Dendritic cell treated with granulocyte-macrophage colony-stimulating factor and Interleukin-4, amounts not matched to agents 40 ng/mL and 50 ng/mL, for 4 days (primary cell): Measurements from ENCODE around the gene DPM2.

ENCODE experiments used
- H3K27ac Mint-ChIP-seq: one replicate; pipeline ENCODE4 v1.8.0; 2022; ENCODE audit warnings: mild to moderate bottlenecking, mixed read lengths
- H3K27me3 Mint-ChIP-seq: one replicate; pipeline ENCODE4 v1.8.0; 2022; ENCODE audit warnings: mild to moderate bottlenecking, mixed read lengths
- H3K36me3 Mint-ChIP-seq: one replicate; pipeline ENCODE4 v1.8.0; 2022; ENCODE audit warnings: low read depth, mixed read lengths
- H3K4me1 Mint-ChIP-seq: one replicate; pipeline ENCODE4 v1.8.0; 2022; ENCODE audit warnings: low read depth, mixed read lengths
- H3K4me3 Mint-ChIP-seq: one replicate; pipeline ENCODE4 v1.8.0; 2022; ENCODE audit warnings: mild to moderate bottlenecking, moderate library complexity, mixed read lengths
- H3K9me3 Mint-ChIP-seq: one replicate; pipeline ENCODE4 v1.8.0; 2022; ENCODE audit warnings: mixed read lengths
- intact Hi-C: fragments of 100-400 bp; cut with micrococcal nuclease; formaldehyde crosslinking; loops from one replicate; pipeline ENCODE4 v1.15.0; 2022

Gene DPM2

DNA sequence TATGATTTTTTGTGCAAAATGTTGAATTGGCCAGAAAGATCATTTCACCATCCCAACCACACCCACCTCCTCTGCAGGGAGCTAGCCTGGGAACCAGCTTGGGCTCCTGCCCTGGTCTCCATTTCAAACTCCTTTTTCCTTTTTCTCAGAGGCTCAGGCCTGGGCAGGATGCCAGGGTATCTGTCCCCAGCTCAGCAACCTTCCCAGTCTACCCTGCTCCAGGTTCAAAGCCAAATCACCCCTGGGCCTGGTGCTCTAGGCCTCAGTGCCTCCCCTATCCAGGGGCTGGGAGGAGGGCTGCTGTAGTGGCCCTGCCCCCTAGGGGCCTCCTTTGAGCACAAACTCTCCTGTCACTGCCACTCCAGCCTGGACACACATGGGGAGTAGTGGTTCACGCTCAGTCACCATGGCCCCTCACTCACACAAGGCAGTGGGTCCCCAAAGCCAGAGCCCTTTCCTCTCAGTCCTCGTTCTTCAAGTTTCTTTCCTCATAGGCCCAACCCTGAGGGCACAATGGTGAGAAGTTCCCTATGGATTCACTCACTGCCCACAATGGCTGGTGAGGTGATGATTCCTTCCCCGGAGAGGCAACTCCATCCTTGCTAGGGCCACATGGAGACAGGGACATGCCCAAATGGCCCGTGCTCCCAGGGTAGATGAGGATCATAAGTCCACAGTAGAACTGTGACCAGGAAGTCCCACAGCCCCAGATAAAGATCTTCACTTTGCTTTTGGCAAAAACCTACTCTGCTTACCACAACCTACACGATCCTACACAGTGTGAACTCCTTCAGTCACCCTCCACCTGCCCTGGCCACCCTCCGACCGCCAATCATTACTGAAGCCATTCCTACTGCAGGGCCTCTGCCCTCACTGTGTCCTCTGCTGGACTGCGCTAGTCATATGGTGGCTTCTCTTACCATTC lies 19.2 kb downstream of the DPM2 start:
- peak overlapping the region; percentile 86 for H3K27ac Mint-ChIP-seq

DNA sequence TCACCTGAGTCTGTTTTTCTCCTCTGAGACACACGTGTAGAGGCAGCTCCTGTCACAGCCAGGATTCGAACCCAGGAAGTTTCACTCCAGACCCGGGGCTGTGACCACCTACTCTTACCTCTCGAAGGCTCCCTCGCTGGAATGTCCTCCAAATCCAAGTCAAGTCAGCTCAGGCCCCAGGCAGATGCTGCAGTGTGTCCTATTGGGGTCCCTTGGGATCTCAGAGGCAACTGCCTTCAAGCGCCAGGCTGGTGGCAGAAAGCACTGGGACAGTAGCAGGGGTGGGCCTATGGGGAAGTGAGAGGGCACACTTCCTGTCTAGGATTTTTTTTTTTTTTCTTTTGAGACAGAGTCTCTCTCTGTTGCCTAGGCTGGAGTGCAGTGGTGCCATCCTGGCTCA lies 20.1 kb downstream of the DPM2 start:
- no peaks in the 10 kb centered on the region for H3K9me3 Mint-ChIP-seq
- peaks cover 11% of the 10 kb centered on the region for H3K27me3 Mint-ChIP-seq
- H3K27ac Mint-ChIP-seq = peak overlapping the region; percentile 86
- peaks cover 79% of the 10 kb centered on the region for H3K4me1 Mint-ChIP-seq
- intact Hi-C loops = loop anchor here (2.0 to 10.0 kb wide), 4 partner anchors 35 to 343 kb away; partner anchors contain the start of genes CDK9 and TOR2A
- peaks cover 26% of the 10 kb centered on the region for H3K36me3 Mint-ChIP-seq
- peak overlapping the region; percentile 48 for H3K4me3 Mint-ChIP-seq

More for the DNA sequence above, 19.2 kb downstream of the DPM2 start:
- no peaks in the 10 kb centered on the region for H3K9me3 Mint-ChIP-seq
- peaks cover 18% of the 10 kb centered on the region for H3K36me3 Mint-ChIP-seq
- peaks cover 19% of the 10 kb centered on the region for H3K27me3 Mint-ChIP-seq
- H3K4me1 Mint-ChIP-seq = peaks cover 73% of the 10 kb centered on the region
- intact Hi-C loops = loop anchor here (5.0 to 10.0 kb wide), 3 partner anchors 36 to 344 kb away; partner anchors contain the start of gene CDK9
- H3K4me3 Mint-ChIP-seq = no peak overlapping the region

DNA sequence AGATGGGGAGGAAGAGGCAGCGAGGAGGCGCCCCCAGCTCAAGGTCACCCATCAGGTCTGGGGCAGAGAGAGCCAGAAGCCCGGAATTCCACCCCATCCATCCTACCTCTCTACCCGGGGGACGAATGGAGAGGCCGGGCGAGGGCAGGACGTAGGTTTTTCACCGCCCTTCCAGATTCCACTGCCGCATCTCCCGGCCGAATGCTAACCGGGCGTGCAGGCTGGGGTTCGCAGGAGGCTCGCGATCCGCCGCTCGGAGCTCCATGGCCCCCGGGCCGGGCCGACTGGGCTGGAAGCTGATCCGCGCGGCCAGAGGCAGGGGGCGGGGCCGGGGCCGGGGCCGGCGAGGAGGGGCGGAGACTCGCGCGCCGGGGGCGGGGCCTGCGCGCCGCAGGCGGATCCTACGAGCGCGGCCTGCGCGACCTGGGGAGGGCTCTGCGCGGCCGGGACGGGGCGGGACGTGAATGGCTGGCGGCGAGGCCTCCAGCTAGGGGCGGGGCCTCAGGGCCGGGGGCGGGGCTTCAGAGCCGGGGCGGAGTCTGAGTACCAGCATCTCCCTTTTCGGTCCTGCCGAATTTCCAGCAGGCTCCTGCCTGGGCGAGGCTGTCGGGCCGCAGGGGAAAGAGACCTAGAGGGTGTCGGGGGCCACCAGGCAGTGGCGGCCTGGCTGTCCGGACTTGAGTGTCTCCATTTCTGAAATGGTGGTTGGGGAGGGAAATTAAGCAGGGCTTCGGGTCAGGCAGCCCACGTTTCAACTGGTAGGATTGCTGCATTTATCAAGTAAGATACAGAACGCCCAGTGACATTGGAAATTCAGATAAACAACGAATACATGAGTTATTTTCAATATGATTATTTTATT lies 20.7 kb downstream of the DPM2 start, which contains the start of gene ST6GALNAC4:
Gene ST6GALNAC4, minus strand, starts transcription at position 322 of the 862 bp plus-strand sequence. CDS start 622 bp downstream, outside the sequence.
- peaks cover 77% of the 10 kb centered on the region for H3K4me1 Mint-ChIP-seq
- intact Hi-C loops = loop anchor here (2.0 to 10.0 kb wide), 4 partner anchors 35 to 342 kb away; partner anchors contain the start of genes CDK9 and TOR2A
- peaks cover 6% of the 10 kb centered on the region for H3K27me3 Mint-ChIP-seq

DNA sequence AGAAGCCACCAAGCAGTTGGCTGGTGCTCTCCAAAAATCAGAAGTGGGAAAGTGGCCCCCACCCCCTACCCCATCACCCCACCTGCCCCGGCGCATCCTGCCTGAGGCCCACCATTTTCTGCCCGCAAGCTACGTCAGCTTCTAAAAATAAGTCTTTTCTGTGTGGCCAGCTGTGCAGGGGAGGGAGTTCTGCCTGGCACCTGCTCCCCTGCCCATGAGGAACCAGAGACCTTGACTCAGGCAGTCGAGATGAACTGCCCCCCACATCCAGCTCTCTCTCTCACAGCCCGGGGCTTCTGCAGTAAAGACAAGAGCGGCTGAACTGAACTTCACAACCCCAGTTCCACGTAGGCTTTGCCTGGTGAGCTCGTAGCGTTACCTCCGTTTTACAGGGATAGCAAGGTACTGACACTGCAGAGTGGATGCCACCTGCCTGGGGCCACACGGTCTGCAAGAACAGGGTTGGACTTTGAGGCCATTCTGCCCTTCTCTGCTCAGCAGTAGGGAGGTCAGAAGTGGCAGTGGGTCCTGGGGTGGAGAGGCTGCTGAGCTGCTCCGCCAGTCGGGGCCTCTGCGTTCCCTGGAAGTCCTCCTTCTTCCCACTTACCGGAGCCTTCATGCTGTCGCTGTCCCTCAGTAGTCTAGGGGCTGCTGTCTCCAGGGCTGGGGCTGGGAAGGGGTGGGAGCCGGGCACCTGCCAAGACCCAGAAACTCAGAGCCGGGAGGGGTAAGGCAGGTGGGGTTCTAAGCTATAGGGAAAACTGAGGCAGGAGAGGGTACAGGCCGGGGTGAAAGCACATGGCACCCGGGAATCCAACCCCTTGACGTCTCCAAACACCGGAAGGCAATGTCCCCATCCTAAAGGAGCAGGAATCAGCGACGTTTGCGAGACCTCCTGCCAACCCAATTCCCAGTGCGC lies 21.6 kb downstream of the DPM2 start:
- intact Hi-C loops = loop anchor here (2.0 to 10.0 kb wide), 4 partner anchors 34 to 341 kb away; partner anchors contain the start of genes CDK9 and TOR2A
- Mint-ChIP-seq H3K36me3 (peaks cover 41% of the 10 kb centered on the region), H3K27me3 (peaks cover 2% of the 10 kb centered on the region), H3K9me3 (no peaks in the 10 kb centered on the region), H3K4me3 (peak overlapping the region; percentile 86), H3K4me1 (peaks cover 72% of the 10 kb centered on the region), H3K27ac (peak overlapping the region; percentile 86)

More for the DNA sequence above, 20.7 kb downstream of the DPM2 start, which contains the start of gene ST6GALNAC4:
- peaks cover 32% of the 10 kb centered on the region for H3K36me3 Mint-ChIP-seq
- peak within 1 kb of the TSS; percentile 86 for H3K4me3 Mint-ChIP-seq
- peak within 1 kb of the TSS; percentile 86 for H3K27ac Mint-ChIP-seq
- no peaks in the 10 kb centered on the region for H3K9me3 Mint-ChIP-seq

DNA sequence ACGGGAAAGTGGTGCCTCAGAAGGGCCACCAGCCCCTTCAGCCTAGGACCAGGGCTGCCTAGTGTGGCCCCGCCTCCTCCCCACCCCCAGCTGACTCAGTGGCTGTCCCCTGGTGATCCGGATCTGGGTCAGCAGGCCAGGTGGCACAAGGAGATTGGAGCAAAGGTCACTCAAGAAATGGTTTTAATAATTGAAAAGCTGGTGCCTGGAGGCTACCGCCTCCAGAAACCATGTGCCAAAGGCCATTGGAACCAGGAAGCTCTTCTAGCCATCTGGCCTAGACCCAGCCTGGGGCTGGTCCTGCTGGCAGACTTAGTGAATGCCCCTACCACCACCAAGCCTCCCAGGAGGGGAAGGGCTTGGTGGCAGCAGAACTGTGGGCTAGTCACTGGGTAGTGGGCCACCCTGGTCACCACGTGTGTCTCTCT lies 22.3 kb downstream of the DPM2 start:
- intact Hi-C loops = loop anchor here (5.0 to 10.0 kb wide), 3 partner anchors 33 to 341 kb away; partner anchors contain the start of gene CDK9
- Mint-ChIP-seq H3K27ac (no peak overlapping the region), H3K9me3 (no peaks in the 10 kb centered on the region), H3K4me1 (peaks cover 72% of the 10 kb centered on the region), H3K36me3 (peaks cover 48% of the 10 kb centered on the region), H3K4me3 (peak overlapping the region; percentile 86), H3K27me3 (peaks cover 2% of the 10 kb centered on the region)

DNA sequence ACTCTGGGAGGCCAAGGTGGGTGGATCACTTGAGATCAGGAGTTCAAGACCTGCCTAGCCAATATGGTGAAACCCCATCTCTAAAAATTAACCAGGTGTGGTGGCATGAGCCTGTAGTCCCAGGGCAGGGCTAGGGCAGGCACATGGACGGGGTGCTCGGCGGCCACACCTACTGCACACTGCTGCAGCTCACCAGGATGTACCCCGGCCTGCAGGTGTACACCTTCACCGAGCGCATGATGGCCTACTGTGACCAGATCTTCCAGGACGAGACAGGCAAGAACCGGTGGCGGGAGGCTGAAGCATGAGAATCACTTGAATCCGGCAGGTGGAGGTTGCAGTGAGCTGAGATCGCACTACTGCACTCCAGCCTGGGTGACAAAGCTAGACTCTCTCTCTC lies 24.0 kb downstream of the DPM2 start:
- Mint-ChIP-seq H3K27ac (no peak overlapping the region), H3K27me3 (peaks cover 2% of the 10 kb centered on the region), H3K36me3 (peaks cover 60% of the 10 kb centered on the region), H3K9me3 (no peaks in the 10 kb centered on the region), H3K4me1 (peaks cover 60% of the 10 kb centered on the region), H3K4me3 (no peak overlapping the region)
- intact Hi-C loops = loop anchor here (10.0 kb wide), 1 partner anchor 339 kb away; no protein-coding TSS in a partner anchor

DNA sequence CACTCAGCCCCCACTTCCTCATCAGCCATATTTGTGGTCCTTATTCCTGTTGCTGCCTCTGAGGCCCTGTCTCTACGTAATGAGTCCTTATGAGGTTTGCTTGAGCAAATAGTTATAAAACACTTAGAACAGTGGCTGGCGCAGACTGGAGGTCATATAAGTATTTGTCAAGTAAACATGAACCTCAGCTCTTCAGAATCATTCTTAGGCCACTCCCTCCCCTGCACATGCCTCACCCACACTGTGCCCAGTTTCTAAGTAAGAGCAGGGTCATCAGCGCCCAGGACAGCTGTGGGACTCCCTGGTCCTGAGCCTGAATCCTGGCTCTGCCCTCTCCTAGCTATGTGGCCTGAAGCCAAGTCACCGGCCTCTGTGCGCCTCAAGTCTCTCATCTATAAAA lies 24.8 kb downstream of the DPM2 start:
- Mint-ChIP-seq H3K36me3 (peaks cover 68% of the 10 kb centered on the region), H3K27ac (peak overlapping the region; percentile 25), H3K4me1 (peaks cover 52% of the 10 kb centered on the region)

DNA sequence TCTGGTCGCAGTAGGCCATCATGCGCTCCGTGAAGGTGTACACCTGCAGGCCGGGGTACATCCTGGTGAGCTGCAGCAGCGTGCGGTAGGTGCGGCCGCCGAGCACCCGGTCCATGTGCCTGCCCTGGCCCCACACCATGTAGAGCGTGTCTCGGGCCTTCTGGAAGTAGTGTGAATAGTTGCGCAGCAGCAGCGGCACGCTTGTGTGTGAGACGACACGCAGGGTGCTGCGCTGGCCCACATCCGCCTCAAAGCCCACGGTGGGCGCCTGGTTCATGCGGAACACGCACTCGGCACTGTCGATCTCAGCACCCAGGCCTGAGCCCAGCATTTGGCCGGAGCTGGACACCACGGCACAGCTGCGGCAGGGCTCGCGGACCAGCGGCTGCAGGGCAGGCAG lies 25.4 kb downstream of the DPM2 start:
- H3K9me3 Mint-ChIP-seq = no peaks in the 10 kb centered on the region
- H3K4me1 Mint-ChIP-seq = peaks cover 49% of the 10 kb centered on the region
- H3K27ac Mint-ChIP-seq = no peak overlapping the region
- intact Hi-C loops = loop anchor here (10.0 kb wide), 1 partner anchor 337 kb away; no protein-coding TSS in a partner anchor
- H3K27me3 Mint-ChIP-seq = peaks cover 2% of the 10 kb centered on the region
- no peak overlapping the region for H3K4me3 Mint-ChIP-seq
- H3K36me3 Mint-ChIP-seq = peaks cover 68% of the 10 kb centered on the region

More for the DNA sequence above, 24.8 kb downstream of the DPM2 start:
- Mint-ChIP-seq H3K9me3 (no peaks in the 10 kb centered on the region), H3K4me3 (no peak overlapping the region), H3K27me3 (peaks cover 2% of the 10 kb centered on the region)
- intact Hi-C loops = loop anchor here (10.0 kb wide), 1 partner anchor 338 kb away; no protein-coding TSS in a partner anchor

DNA sequence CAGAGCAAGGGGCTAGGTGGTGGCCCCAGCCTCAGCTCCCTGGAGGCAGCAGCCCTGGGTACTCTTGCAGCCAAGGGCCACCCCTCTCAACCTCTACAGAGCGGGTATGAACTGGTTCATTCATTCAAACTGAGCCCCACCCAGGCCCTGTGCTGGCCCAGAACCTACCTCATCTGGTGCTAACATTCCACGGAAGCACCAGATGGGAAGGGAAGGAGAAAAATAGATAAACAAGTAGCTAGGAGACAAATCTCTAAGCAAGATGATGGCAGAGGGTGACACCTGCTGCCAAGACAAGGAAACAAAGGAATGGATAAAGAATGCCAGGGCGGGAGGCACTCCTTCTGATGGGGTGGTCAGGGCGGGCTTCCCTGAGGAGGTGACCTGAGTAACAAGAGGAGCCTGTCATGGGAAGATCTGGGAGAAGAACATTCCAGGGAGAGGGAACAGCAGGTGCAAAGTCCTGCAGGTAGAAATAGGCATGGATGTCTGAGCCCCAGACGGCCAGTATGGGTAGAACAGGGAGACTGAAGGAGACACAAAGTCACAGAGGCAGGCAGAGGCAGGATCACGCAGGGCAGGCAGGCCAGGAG lies 26.9 kb downstream of the DPM2 start:
- H3K4me3 Mint-ChIP-seq = no peak overlapping the region
- peaks cover 53% of the 10 kb centered on the region for H3K4me1 Mint-ChIP-seq
- intact Hi-C loops = loop anchor here (10.0 kb wide), 1 partner anchor 336 kb away; no protein-coding TSS in a partner anchor

DNA sequence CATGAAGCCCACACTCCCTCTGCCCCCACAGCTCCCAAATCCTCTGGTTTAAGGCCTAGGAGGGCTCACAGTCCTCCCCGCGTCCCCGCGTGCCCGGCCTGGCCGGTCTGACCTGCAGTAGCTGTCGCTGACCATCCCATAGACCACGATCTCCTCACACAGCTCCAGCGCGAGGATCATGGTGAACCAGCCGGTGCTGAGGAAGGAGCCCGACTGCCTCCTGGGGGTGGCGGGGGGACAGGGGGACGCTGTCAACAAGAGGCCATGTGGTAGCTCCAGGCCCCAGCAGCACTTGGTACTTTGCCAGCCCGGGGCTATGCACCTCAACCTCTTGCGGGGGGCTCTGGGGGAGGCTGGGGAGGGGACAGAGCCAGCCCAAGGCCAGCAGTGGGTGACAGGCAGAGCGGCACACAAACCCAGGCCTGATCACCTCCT lies 27.8 kb downstream of the DPM2 start:
- Mint-ChIP-seq H3K36me3 (peaks cover 64% of the 10 kb centered on the region), H3K4me1 (peaks cover 53% of the 10 kb centered on the region), H3K9me3 (no peaks in the 10 kb centered on the region), H3K27ac (no peak overlapping the region), H3K27me3 (no peaks in the 10 kb centered on the region), H3K4me3 (no peak overlapping the region)
- intact Hi-C loops = loop anchor here (10.0 kb wide), 1 partner anchor 335 kb away; no protein-coding TSS in a partner anchor

More for the DNA sequence above, 26.9 kb downstream of the DPM2 start:
- Mint-ChIP-seq H3K27ac (no peak overlapping the region), H3K36me3 (peaks cover 64% of the 10 kb centered on the region), H3K9me3 (no peaks in the 10 kb centered on the region), H3K27me3 (no peaks in the 10 kb centered on the region)

DNA sequence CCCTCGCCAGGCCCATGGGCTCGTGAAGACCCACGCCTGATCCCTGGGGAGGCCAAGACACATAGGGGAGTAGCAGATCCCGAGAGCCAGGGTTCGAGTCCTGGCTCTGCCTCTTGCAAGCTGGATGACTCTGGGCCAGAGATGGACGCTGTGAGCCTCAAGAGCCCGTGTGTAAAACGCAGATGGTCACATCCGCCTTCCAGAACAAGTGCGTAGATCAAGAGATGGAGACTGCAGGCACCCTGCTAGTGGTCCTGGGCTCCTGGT lies 29.1 kb downstream of the DPM2 start:
- H3K4me3 Mint-ChIP-seq = no peak overlapping the region
- no peaks in the 10 kb centered on the region for H3K27me3 Mint-ChIP-seq
- peaks cover 61% of the 10 kb centered on the region for H3K4me1 Mint-ChIP-seq
- intact Hi-C loops = no loop called here
- H3K9me3 Mint-ChIP-seq = no peaks in the 10 kb centered on the region
- H3K36me3 Mint-ChIP-seq = peaks cover 52% of the 10 kb centered on the region
- H3K27ac Mint-ChIP-seq = no peak overlapping the region

DNA sequence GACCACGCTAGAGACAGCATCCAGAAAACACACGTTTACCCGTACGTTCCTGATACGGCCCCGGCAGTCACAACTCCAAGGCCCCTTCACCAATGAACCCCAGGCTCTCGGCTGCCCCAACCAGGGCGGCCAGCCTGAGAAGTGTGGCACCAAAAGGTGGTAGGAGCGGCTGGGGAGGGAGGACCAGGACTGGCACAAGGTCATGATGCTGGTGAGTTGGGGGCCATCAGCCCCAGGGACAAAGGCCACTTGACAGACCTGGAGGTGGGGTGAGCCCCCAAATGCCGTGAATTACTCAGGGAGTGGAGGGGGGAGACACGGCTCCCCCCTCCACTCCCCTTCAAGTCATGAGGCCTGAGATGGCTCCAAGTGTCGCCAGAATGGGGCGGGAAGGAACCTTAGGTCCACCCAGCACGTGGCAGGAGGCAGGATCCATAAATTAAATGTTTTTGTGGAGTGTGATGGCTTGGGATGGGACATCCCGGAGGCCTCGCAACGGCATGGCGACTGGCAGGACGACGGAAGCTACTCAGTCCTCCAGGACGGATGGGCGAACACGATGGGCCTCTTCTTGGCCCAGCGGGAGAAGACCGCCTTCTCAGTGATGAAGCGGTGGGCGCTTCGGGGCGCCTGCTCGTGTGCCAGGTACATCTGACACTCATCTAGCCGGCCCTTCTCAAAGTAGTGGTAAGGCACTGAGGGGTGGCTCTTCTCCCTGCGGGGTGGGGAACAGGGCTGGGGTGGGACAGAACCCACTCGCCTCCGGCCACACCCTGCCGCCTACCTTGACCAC lies 29.6 kb downstream of the DPM2 start:
- H3K27me3 Mint-ChIP-seq = no peaks in the 10 kb centered on the region
- peaks cover 64% of the 10 kb centered on the region for H3K4me1 Mint-ChIP-seq
- H3K4me3 Mint-ChIP-seq = no peak overlapping the region
- H3K36me3 Mint-ChIP-seq = peaks cover 47% of the 10 kb centered on the region
- intact Hi-C loops = no loop called here
- H3K9me3 Mint-ChIP-seq = no peaks in the 10 kb centered on the region
- peak overlapping the region; percentile 95 for H3K27ac Mint-ChIP-seq
